Measurements from ENCODE around the gene KIF26B.

DNA sequence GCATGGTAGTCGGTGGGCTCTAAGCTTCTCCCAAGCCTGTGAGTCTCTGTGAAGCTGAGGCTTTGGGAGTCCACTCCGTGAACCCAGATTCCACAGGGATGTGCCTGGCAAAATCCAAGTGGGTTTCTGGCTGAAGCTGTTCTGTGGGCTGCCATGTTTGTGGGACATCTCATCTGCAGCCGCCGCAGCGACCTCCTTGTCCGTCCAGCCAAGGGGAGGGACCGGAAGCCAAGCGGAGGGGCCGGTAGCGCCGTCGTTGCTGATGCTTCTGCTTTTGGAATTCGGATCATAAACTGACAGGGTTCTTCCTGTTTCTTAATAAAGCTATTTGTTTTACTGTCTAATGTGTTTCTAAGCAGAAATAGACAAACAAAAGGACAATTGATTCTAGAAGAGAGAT lies 13.3 kb downstream of the KIF26B start:
- TF ChIP-seq, protein P1, sequence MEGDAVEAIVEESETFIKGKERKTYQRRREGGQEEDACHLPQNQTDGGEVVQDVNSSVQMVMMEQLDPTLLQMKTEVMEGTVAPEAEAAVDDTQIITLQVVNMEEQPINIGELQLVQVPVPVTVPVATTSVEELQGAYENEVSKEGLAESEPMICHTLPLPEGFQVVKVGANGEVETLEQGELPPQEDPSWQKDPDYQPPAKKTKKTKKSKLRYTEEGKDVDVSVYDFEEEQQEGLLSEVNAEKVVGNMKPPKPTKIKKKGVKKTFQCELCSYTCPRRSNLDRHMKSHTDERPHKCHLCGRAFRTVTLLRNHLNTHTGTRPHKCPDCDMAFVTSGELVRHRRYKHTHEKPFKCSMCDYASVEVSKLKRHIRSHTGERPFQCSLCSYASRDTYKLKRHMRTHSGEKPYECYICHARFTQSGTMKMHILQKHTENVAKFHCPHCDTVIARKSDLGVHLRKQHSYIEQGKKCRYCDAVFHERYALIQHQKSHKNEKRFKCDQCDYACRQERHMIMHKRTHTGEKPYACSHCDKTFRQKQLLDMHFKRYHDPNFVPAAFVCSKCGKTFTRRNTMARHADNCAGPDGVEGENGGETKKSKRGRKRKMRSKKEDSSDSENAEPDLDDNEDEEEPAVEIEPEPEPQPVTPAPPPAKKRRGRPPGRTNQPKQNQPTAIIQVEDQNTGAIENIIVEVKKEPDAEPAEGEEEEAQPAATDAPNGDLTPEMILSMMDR (conservative IDR thresholded peaks at IDR 0.05; ENCODE audit: low read length) = no peak
- no peak for TF ChIP-seq EZH2phosphoT487 (IDR thresholded peaks at IDR 0.05; ENCODE audit: borderline replicate concordance, low read depth, low read length)

Measured in OCI-LY7 (cell line).